ENCODE data around the gene LMF1.

Gene LMF1

DNA sequence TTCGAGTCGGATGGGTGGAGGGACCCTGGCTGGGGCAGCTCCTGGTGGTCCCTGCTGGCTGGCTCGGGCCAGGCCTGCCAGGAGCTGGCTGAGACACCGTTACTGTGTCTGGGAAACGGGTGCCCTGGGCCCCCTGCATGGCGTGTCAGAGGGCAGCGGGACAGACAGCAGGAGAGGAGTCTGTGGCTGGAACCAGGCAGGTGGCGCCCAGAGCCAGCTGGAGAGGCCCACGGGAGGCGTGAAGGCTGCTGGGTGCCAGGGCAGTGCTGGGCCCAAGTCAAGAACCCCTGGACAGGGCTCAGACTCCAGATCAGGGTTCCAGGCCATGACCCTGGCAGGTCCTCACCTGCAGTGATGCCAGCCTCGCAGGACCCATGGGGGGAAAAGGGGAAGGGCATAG is 27.4 kb upstream of the LMF1 start:
- Histone ChIP-seq H2AFZ (ENCODE audit: low read depth, low read length) (no peak overlapping the region), H3K4me3 (ENCODE audit: low read length) (no peak overlapping the region), H3K36me3 (ENCODE audit: insufficient read depth, low read length) (no peaks in the 10 kb centered on the region), H3K9me3 (ENCODE audit: low read length) (peaks cover 7% of the 10 kb centered on the region), H3K4me1 (ENCODE audit: insufficient read depth, low read length) (peaks cover 36% of the 10 kb centered on the region), H3K27me3 (ENCODE audit: insufficient read depth, low read length) (peaks cover 8% of the 10 kb centered on the region)

DNA sequence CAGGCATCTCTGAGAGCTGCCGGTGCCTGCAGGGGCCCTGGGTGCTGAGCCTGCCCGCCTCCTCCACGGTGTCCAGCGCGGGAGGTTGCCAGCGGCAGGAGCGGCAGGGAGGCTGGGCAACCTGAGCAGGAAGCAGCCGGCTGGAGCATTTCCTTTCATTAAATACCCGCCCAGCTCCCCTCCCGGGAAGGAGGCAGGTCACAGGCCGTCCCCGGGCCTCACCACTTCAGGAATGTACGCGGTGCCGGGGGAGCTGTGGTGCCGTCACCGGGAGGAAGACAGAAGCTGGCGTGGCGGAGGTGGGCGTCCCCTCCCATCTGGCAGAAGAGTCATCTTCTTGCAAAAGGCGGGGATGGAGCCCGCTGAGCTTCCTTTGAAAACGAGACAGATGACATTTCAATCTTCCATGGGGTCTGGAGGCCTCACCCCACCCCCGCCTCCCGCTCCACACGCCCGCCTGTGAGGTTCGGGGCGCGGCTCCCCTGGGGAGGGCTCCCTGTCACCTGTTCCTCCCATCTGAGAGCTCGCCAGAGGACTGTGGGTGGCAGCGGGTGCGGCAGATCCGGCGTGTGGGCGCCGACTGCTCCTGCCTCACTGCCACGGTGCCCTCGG is 26.8 kb upstream of the LMF1 start:
- H3K4me1 ChIP-seq (ENCODE audit: insufficient read depth, low read length): peaks cover 30% of the 10 kb centered on the region
- peaks cover 7% of the 10 kb centered on the region for H3K9me3 ChIP-seq (ENCODE audit: low read length)
- no peak overlapping the region for H2AFZ ChIP-seq (ENCODE audit: low read depth, low read length)
- peaks cover 8% of the 10 kb centered on the region for H3K27me3 ChIP-seq (ENCODE audit: insufficient read depth, low read length)
- peak overlapping the region; percentile 20 for H3K4me3 ChIP-seq (ENCODE audit: low read length)
- no peaks in the 10 kb centered on the region for H3K36me3 ChIP-seq (ENCODE audit: insufficient read depth, low read length)

GRCh38 chr16:996681-997080 is 25.9 kb upstream of the LMF1 start:
- peaks cover 7% of the 10 kb centered on the region for H3K27me3 ChIP-seq (ENCODE audit: insufficient read depth, low read length)
- peak overlapping the region; percentile 20 for H3K4me3 ChIP-seq (ENCODE audit: low read length)
- H3K36me3 ChIP-seq (ENCODE audit: insufficient read depth, low read length): no peaks in the 10 kb centered on the region
- no peak overlapping the region for H2AFZ ChIP-seq (ENCODE audit: low read depth, low read length)
- H3K9me3 ChIP-seq (ENCODE audit: low read length): peaks cover 6% of the 10 kb centered on the region
- peaks cover 34% of the 10 kb centered on the region for H3K4me1 ChIP-seq (ENCODE audit: insufficient read depth, low read length)

DNA sequence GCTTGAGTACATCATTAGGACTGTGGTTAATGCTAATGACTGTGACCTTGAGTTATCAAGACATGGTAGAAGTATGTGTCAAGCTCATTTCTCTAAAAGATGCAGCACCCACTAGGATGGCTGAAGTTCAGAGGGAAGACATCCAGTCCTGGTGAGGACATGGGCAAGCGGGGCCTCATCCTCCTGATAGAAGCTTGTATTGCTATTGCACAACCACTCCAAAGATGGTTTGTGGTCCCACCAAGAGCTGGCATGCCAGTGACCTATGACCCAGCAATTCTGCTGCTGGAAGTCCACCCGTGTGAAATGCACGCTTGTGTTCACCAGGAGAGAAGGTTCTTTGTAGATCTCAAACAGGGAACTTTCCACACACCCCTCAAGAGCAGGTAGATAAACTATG is 25.0 kb upstream of the LMF1 start:
- Histone ChIP-seq H2AFZ (ENCODE audit: low read depth, low read length) (no peak overlapping the region), H3K4me1 (ENCODE audit: insufficient read depth, low read length) (peaks cover 42% of the 10 kb centered on the region), H3K4me3 (ENCODE audit: low read length) (no peak overlapping the region), H3K9me3 (ENCODE audit: low read length) (no peaks in the 10 kb centered on the region), H3K36me3 (ENCODE audit: insufficient read depth, low read length) (no peaks in the 10 kb centered on the region), H3K27me3 (ENCODE audit: insufficient read depth, low read length) (peaks cover 5% of the 10 kb centered on the region)

GRCh38 chr16:995087-995486 is 24.3 kb upstream of the LMF1 start:
- H3K4me1 ChIP-seq (ENCODE audit: insufficient read depth, low read length): peaks cover 49% of the 10 kb centered on the region
- peaks cover 5% of the 10 kb centered on the region for H3K27me3 ChIP-seq (ENCODE audit: insufficient read depth, low read length)
- H3K9me3 ChIP-seq (ENCODE audit: low read length): no peaks in the 10 kb centered on the region
- H3K4me3 ChIP-seq (ENCODE audit: low read length): no peak overlapping the region
- H2AFZ ChIP-seq (ENCODE audit: low read depth, low read length): no peak overlapping the region
- H3K36me3 ChIP-seq (ENCODE audit: insufficient read depth, low read length): no peaks in the 10 kb centered on the region

DNA sequence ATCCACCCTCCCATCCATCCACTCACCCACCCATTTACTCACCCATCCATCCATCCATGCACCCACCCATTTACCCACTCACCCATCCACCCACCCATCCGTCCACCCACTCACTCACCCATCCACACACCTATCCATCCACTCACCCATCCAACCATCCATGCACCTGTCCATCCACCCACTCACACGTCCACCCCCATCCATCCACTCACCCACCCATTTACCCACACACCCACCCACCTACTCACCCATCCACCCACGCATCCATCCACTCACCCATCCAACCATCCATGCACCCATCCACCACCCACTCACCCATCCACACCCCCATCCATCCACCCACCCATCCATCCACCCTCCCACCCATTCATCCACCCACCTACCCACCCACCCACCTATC is 22.9 kb upstream of the LMF1 start:
- no peaks in the 10 kb centered on the region for H3K36me3 ChIP-seq (ENCODE audit: insufficient read depth, low read length)
- H3K4me3 ChIP-seq (ENCODE audit: low read length): no peak overlapping the region
- peaks cover 57% of the 10 kb centered on the region for H3K4me1 ChIP-seq (ENCODE audit: insufficient read depth, low read length)
- H3K27me3 ChIP-seq (ENCODE audit: insufficient read depth, low read length): peaks cover 5% of the 10 kb centered on the region
- no peak overlapping the region for H2AFZ ChIP-seq (ENCODE audit: low read depth, low read length)
- no peaks in the 10 kb centered on the region for H3K9me3 ChIP-seq (ENCODE audit: low read length)

GRCh38 chr16:991773-992172 is 21.0 kb upstream of the LMF1 start:
- Histone ChIP-seq H3K27me3 (ENCODE audit: insufficient read depth, low read length) (no peaks in the 10 kb centered on the region), H3K4me3 (ENCODE audit: low read length) (no peak overlapping the region), H3K36me3 (ENCODE audit: insufficient read depth, low read length) (no peaks in the 10 kb centered on the region), H3K4me1 (ENCODE audit: insufficient read depth, low read length) (peaks cover 40% of the 10 kb centered on the region), H3K9me3 (ENCODE audit: low read length) (no peaks in the 10 kb centered on the region), H2AFZ (ENCODE audit: low read depth, low read length) (no peak overlapping the region)

- Histone ChIP-seq H3K27me3 (ENCODE audit: insufficient read depth, low read length) (no peaks in the 10 kb centered on the region), H2AFZ (ENCODE audit: low read depth, low read length) (no peak overlapping the region), H3K4me3 (ENCODE audit: low read length) (peak overlapping the region; percentile 13), H3K9me3 (ENCODE audit: low read length) (no peaks in the 10 kb centered on the region), H3K4me1 (ENCODE audit: insufficient read depth, low read length) (peaks cover 36% of the 10 kb centered on the region), H3K36me3 (ENCODE audit: insufficient read depth, low read length) (peaks cover 1% of the 10 kb centered on the region)
Measured at GRCh38 chr16:991345-991744, 20.6 kb upstream of the LMF1 start.

- Histone ChIP-seq H3K4me1 (ENCODE audit: insufficient read depth, low read length) (peaks cover 31% of the 10 kb centered on the region), H3K27me3 (ENCODE audit: insufficient read depth, low read length) (no peaks in the 10 kb centered on the region), H2AFZ (ENCODE audit: low read depth, low read length) (no peak overlapping the region), H3K4me3 (ENCODE audit: low read length) (peak overlapping the region; percentile 13), H3K36me3 (ENCODE audit: insufficient read depth, low read length) (peaks cover 3% of the 10 kb centered on the region), H3K9me3 (ENCODE audit: low read length) (no peaks in the 10 kb centered on the region)
Measured at GRCh38 chr16:990516-991291, 19.9 kb upstream of the LMF1 start.

DNA sequence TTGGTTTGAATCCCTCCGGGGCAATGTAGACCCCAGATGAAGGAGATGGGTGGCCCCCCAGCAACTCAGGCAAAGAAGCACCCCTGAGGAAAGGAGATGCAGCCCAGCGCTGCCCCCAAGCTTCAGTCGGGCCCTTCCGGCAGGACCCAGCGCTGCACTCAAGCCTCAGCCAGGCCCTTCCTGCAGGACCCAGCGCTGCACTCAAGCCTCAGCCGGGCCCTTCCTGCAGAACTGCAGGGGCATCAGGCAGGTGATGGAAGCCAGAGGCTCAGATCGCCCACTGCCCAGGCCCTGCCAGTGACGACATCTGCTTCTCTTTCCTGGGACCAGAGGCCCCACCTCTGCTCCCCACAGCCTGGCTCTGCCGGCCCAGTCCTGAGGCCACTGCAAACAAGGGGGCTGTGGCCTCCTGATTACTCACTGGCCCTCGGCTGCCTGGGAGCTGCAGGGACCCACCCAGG is 18.6 kb upstream of the LMF1 start:
- Histone ChIP-seq H3K4me3 (ENCODE audit: low read length) (no peak overlapping the region), H3K4me1 (ENCODE audit: insufficient read depth, low read length) (peaks cover 31% of the 10 kb centered on the region), H3K27me3 (ENCODE audit: insufficient read depth, low read length) (no peaks in the 10 kb centered on the region), H2AFZ (ENCODE audit: low read depth, low read length) (no peak overlapping the region), H3K9me3 (ENCODE audit: low read length) (no peaks in the 10 kb centered on the region), H3K36me3 (ENCODE audit: insufficient read depth, low read length) (peaks cover 12% of the 10 kb centered on the region)

DNA sequence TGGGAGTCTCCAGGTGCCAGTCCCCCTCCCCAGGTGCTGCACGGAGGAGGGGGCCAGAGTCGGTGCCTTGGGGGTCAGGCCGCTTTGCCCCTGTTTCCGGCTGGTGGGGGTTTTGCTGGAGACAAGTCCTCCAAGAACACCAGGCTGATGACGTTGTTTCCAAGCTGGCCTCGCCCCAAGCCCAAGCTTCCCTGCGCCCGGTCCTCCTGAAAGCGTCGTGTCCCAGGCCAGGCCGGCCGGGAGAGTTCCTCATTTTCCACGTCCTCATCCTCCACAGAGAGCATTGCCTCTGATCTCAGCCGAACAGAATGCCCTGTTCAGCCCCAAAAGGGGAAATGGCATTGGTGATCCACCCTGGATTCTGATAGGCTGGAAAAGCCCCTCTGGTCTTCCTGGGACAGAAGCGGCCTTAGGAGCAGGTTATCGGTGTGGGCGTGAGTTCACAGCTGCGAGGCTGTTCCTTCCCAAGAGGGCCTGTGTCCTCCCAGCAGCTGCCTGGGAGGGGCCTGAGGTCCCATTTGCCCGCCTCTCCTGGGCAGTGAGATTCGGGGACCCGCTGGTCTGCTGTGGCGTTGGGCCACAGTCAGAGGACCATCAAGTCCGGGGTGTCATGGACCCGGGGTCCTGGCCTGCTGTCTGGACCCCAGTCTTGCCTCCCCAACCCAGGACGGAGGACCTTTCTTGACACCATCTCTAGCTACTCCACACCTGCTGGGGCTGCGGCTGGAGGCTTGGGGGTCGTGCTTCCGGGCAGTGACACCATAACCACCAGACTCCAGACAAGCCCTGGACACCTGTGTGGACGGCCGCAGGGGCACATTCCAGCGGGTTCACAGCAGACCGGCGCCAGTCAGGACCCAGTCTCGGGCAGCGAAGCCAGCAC is 17.9 kb upstream of the LMF1 start:
- H3K27me3 ChIP-seq (ENCODE audit: insufficient read depth, low read length): no peaks in the 10 kb centered on the region
- H3K9me3 ChIP-seq (ENCODE audit: low read length): no peaks in the 10 kb centered on the region
- peaks cover 35% of the 10 kb centered on the region for H3K4me1 ChIP-seq (ENCODE audit: insufficient read depth, low read length)
- peaks cover 12% of the 10 kb centered on the region for H3K36me3 ChIP-seq (ENCODE audit: insufficient read depth, low read length)
- H2AFZ ChIP-seq (ENCODE audit: low read depth, low read length): no peak overlapping the region
- no peak overlapping the region for H3K4me3 ChIP-seq (ENCODE audit: low read length)

DNA sequence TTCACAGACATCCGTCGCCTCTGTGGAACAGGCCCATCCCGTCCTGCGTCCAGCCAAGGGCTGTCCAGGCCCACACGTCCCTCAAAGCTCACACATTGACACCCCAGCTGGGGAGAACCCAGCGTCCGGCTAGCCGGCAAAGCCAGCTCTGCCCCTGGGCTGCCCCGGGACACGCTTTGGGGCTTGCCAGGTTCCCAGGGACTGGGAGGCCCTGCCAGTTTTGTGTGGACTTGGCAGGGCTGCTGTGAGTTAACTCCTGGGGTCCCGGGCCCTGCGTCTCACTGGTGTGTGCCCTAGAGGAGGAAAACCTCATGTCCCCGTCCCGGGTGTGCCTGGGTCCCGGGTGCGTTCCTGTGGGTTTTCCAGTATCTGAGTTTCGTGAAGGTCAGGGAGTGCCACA is 17.1 kb upstream of the LMF1 start:
- no peak overlapping the region for H2AFZ ChIP-seq (ENCODE audit: low read depth, low read length)
- peaks cover 2% of the 10 kb centered on the region for H3K27me3 ChIP-seq (ENCODE audit: insufficient read depth, low read length)
- no peaks in the 10 kb centered on the region for H3K9me3 ChIP-seq (ENCODE audit: low read length)
- peaks cover 12% of the 10 kb centered on the region for H3K36me3 ChIP-seq (ENCODE audit: insufficient read depth, low read length)
- H3K4me1 ChIP-seq (ENCODE audit: insufficient read depth, low read length): peaks cover 43% of the 10 kb centered on the region
- H3K4me3 ChIP-seq (ENCODE audit: low read length): no peak overlapping the region
